Keratinocyte (primary cell): ENCODE results near the gene PTEN. TPM values are rescaled to one million over a fixed set of nuclear protein-coding genes. Genes with fewer than 3 reads are reported as not detected.

Experiments used
- DNase-seq: peaks from one replicate; pipeline ENCODE4 v3.0.0-alpha.2; 2011; ENCODE audit warnings: low read depth, missing footprints, low spot score
- FAIRE-seq: peaks from 2 replicates; lab custom pipeline; 2011; peaks lifted over from hg19 to GRCh38; lab: Jason Lieb, UNC
- H2AFZ ChIP-seq: 2 replicates; pipeline ENCODE4 v1.6.0; 2012; ENCODE audit warnings: low read length, control low read depth, inconsistent platforms; ENCODE audit not compliant: control insufficient read depth
- H3K27ac ChIP-seq: 2 replicates; pipeline ENCODE4 v1.5.1; 2011; ENCODE audit warnings: low read length; ENCODE audit not compliant: control insufficient read depth, insufficient read depth
- H3K27me3 ChIP-seq: 3 replicates; pipeline ENCODE4 v1.6.0; 2011; ENCODE audit warnings: low read length; ENCODE audit not compliant: control insufficient read depth, insufficient read depth; ENCODE audit errors: extremely low read depth
- H3K36me3 ChIP-seq, 2 experiments: 2 replicates in 1 of 2; 3 replicates in 1 of 2; pipeline ENCODE4 v1.5.1; 2011; ENCODE audit warnings: low read length in 2 of 2, mild to moderate bottlenecking in 1 of 2; ENCODE audit not compliant: control insufficient read depth in 2 of 2, insufficient read depth in 2 of 2; ENCODE audit errors: extremely low read depth in 1 of 2
- H3K4me1 ChIP-seq: 3 replicates; pipeline ENCODE4 v1.5.1; 2011; ENCODE audit warnings: low read length; ENCODE audit not compliant: control insufficient read depth, insufficient read depth; ENCODE audit errors: extremely low read depth
- H3K4me2 ChIP-seq: 3 replicates; pipeline ENCODE4 v1.6.0; 2011; ENCODE audit warnings: low read depth, low read length; ENCODE audit not compliant: control insufficient read depth, insufficient read depth; ENCODE audit errors: extremely low read depth
- H3K4me3 ChIP-seq, 3 experiments: fragments of 200-600 bp in 1 of 3; sonication (generic) in 1 of 3; 2 replicates in 2 of 3; 3 replicates in 1 of 3; pipeline ENCODE4 v1.5.1; 2011 to 2016; ENCODE audit warnings: low read length in 3 of 3, mild to moderate bottlenecking in 3 of 3, control low read depth in 2 of 3, inconsistent platforms in 1 of 3, low read depth in 1 of 3, mixed read lengths in 1 of 3, mixed run types in 1 of 3, moderate library complexity in 1 of 3; ENCODE audit not compliant: control insufficient read depth in 2 of 3, insufficient read depth in 2 of 3; ENCODE audit errors: extremely low read depth in 1 of 3
- H3K79me2 ChIP-seq: 2 replicates; pipeline ENCODE4 v1.6.0; 2012; ENCODE audit warnings: low read length; ENCODE audit not compliant: control insufficient read depth, insufficient read depth
- H3K9ac ChIP-seq: 3 replicates; pipeline ENCODE4 v1.6.0; 2011; ENCODE audit warnings: low read length; ENCODE audit not compliant: control insufficient read depth, insufficient read depth; ENCODE audit errors: extremely low read depth
- H3K9me1 ChIP-seq: 3 replicates; pipeline ENCODE4 v1.6.0; 2011; ENCODE audit warnings: low read length; ENCODE audit not compliant: control insufficient read depth, insufficient read depth; ENCODE audit errors: extremely low read depth
- H3K9me3 ChIP-seq: 2 replicates; pipeline ENCODE4 v1.5.1; 2012; ENCODE audit warnings: low read depth, low read length; ENCODE audit not compliant: control insufficient read depth
- H4K20me1 ChIP-seq: 3 replicates; pipeline ENCODE4 v1.6.0; 2011; ENCODE audit warnings: low read length; ENCODE audit not compliant: control insufficient read depth, insufficient read depth; ENCODE audit errors: extremely low read depth
- CTCF ChIP-seq, 3 experiments: IDR thresholded peaks in 1 of 3; conservative IDR thresholded peaks in 1 of 3; optimal IDR thresholded peaks in 1 of 3; 2 replicates in 2 of 3; 3 replicates in 1 of 3; pipeline versions ENCODE3 to v1.5.1; 2011; ENCODE audit warnings: low read length in 3 of 3, mild to moderate bottlenecking in 3 of 3, moderate library complexity in 2 of 3, control low read depth in 1 of 3, inconsistent platforms in 1 of 3; ENCODE audit not compliant: insufficient read depth in 2 of 3; ENCODE audit errors: extremely low read depth in 1 of 3
- EZH2 ChIP-seq: IDR thresholded peaks from one replicate; pipeline ENCODE4 v1.6.1; 2012; ENCODE audit warnings: inconsistent platforms, mild to moderate bottlenecking, low read length, moderate library complexity
- dilution Hi-C: fragments of 300-500 bp; cut with MboI; formaldehyde crosslinking; loops from one replicate; pipeline ENCODE4 v1.7.0; 2020; ENCODE audit warnings: low sequenced_read_pairs; ENCODE audit not compliant: extremely low pct_ligation_motif_present
- polyA plus RNA-seq, 5 experiments: library from polyadenylated mRNA; depleted of rRNA in 3 of 5; stranded (reverse) in 3 of 5; stranded (forward) in 1 of 5; unstranded in 1 of 5; fragments of >200 nt; gene quantifications; 1 replicate in 1 of 5; 2 replicates in 3 of 5; 3 replicates in 1 of 5; pipeline versions ENCODE4 v1.2.1 to v1.2.3, GENCODE V29; 2011 to 2012; ENCODE audit warnings: missing spikeins in 2 of 5, low read depth in 1 of 5, low replicate concordance in 1 of 5
- small RNA-seq, 3 experiments: library from RNA; depleted of rRNA; stranded (forward); fragments of <200 nt; gene quantifications; one replicate each; pipeline ENCODE3, GENCODE V24; 2012; ENCODE audit warnings: low read depth in 3 of 3, low replicate concordance in 1 of 3; ENCODE audit not compliant: insufficient read length in 3 of 3

PTEN gene
- polyA plus RNA-seq, 1 donor (not counting 4 experiments of a cell fraction or from before 2014, with no cell fraction given), result 39.4 TPM

GRCh38 chr10:88017781-88018180 is 154.4 kb downstream of the PTEN start:
- H3K27ac ChIP-seq, result no peak overlapping the region
- FAIRE-seq (no peak), DNase-seq (no peak)
- no peak overlapping the region for H3K4me3 ChIP-seq
- dilution Hi-C loops, result no loop called here
- no peaks in the 10 kb centered on the region for H3K4me1 ChIP-seq
- no peaks in the 10 kb centered on the region for H3K9me3 ChIP-seq
- H2AFZ ChIP-seq, result no peak overlapping the region
- H3K27me3 ChIP-seq, result no peaks in the 10 kb centered on the region
- H3K36me3 ChIP-seq, result no peaks in the 10 kb centered on the region
- no peak overlapping the region for H3K4me2 ChIP-seq
- no peaks in the 10 kb centered on the region for H3K79me2 ChIP-seq
- H3K9ac ChIP-seq, result no peak overlapping the region
- no peak for TF ChIP-seq EZH2
- TF ChIP-seq CTCF (optimal IDR thresholded peaks at IDR 0.05 in 1 of 3, IDR thresholded peaks at IDR 0.05 in 1 of 3, conservative IDR thresholded peaks at IDR 0.05 in 1 of 3; ENCODE audit: extremely low read depth in 1 of 3, insufficient read depth in 2 of 3, low read length in 3 of 3), result no peak
- no peaks in the 10 kb centered on the region for H3K9me1 ChIP-seq
- no peaks in the 10 kb centered on the region for H4K20me1 ChIP-seq

GRCh38 chr10:88019753-88020152 is 156.3 kb downstream of the PTEN start:
- no peaks in the 10 kb centered on the region for H4K20me1 ChIP-seq
- no peaks in the 10 kb centered on the region for H3K79me2 ChIP-seq
- no peaks in the 10 kb centered on the region for H3K9me3 ChIP-seq
- no peak for FAIRE-seq
- no peak overlapping the region for H3K9ac ChIP-seq
- H3K4me1 ChIP-seq, result no peaks in the 10 kb centered on the region
- no peaks in the 10 kb centered on the region for H3K36me3 ChIP-seq
- DNase-seq, result no peak
- TF ChIP-seq EZH2 (no peak), CTCF (optimal IDR thresholded peaks at IDR 0.05 in 1 of 3, IDR thresholded peaks at IDR 0.05 in 1 of 3, conservative IDR thresholded peaks at IDR 0.05 in 1 of 3; ENCODE audit: extremely low read depth in 1 of 3, insufficient read depth in 2 of 3, low read length in 3 of 3) (no peak)
- no peak overlapping the region for H3K27ac ChIP-seq
- no peak overlapping the region for H2AFZ ChIP-seq
- no peak overlapping the region for H3K4me2 ChIP-seq
- no peaks in the 10 kb centered on the region for H3K27me3 ChIP-seq
- no peak overlapping the region for H3K4me3 ChIP-seq
- no peaks in the 10 kb centered on the region for H3K9me1 ChIP-seq
- dilution Hi-C loops, result no loop called here

Small RNAs within 50 kb of the gene (small RNA-seq; reads per million reads assigned to genes)
- gene RF00284 (0 to 0.07 (median 0) reads per million in 3 experiments), gene RN7SL78P (0 reads per million in 3 experiments)

Other genes with a start within 250 kb of the PTEN start
- gene PAPSS2, start 203.7 kb upstream of the PTEN start, polyA plus RNA-seq, result 1.1 to 1.7 TPM (median 1.1 TPM) in 3 replicates
- 26.2 to 51.0 TPM (median 29.1 TPM) in 3 replicates for gene ATAD1, start 45.4 kb upstream of the PTEN start, polyA plus RNA-seq
- gene KLLN, start 92 bp upstream of the PTEN start, polyA plus RNA-seq, result 0.10 to 0.31 TPM (median 0.16 TPM) in 3 replicates